ENCODE measurements around the gene PAX1. TPM values are rescaled to one million over a fixed set of nuclear protein-coding genes. Genes with fewer than 3 reads are reported as not detected.
A peak's percentile ranks its signal among the peaks of the same experiment; 100 is the strongest.

Gene PAX1
- total and polyA plus RNA-seq, 8 donors: not detected

DNA sequence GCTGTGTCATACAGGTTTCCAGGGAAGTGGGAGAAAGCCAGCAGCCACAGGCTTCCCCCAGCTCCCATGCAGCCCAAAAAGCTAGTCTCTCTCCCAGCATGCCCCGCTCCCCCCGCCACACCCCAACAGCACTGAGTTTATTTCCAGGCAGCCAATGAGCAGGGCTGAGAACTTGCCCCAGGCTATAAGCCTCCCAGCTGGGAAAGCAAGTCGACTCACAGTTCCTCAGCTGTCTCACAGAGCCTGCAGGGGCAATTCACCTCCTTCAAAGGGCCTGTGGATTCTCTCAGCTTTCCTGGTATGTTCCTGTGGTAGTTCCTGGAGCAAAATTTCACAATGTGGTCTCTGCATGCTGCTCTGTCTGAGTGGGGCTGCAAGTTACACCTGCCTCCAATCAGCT, 34.2 kb downstream of the PAX1 start:
- Histone ChIP-seq H3K27ac (no peak overlapping the region), H3K9me3 (peaks cover 0 to 16% of the 10 kb centered on the region in 2 donors), H3K27me3 (no peaks in the 10 kb centered on the region), H3K4me1 (no peaks in the 10 kb centered on the region), H3K4me3 (no peak overlapping the region), H3K36me3 (no peaks in the 10 kb centered on the region)
- intact Hi-C loops (cut with DNase I): no loop called here
- DNase-seq (no peak), ATAC-seq (no peak)
- TF ChIP-seq, protein P1, sequence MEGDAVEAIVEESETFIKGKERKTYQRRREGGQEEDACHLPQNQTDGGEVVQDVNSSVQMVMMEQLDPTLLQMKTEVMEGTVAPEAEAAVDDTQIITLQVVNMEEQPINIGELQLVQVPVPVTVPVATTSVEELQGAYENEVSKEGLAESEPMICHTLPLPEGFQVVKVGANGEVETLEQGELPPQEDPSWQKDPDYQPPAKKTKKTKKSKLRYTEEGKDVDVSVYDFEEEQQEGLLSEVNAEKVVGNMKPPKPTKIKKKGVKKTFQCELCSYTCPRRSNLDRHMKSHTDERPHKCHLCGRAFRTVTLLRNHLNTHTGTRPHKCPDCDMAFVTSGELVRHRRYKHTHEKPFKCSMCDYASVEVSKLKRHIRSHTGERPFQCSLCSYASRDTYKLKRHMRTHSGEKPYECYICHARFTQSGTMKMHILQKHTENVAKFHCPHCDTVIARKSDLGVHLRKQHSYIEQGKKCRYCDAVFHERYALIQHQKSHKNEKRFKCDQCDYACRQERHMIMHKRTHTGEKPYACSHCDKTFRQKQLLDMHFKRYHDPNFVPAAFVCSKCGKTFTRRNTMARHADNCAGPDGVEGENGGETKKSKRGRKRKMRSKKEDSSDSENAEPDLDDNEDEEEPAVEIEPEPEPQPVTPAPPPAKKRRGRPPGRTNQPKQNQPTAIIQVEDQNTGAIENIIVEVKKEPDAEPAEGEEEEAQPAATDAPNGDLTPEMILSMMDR (IDR thresholded peaks at IDR 0.05): no peak

- H3K36me3 ChIP-seq: no peaks in the 10 kb centered on the region
Measured at GRCh38 chr20:21741266-21741665, 35.8 kb downstream of the PAX1 start.

DNA sequence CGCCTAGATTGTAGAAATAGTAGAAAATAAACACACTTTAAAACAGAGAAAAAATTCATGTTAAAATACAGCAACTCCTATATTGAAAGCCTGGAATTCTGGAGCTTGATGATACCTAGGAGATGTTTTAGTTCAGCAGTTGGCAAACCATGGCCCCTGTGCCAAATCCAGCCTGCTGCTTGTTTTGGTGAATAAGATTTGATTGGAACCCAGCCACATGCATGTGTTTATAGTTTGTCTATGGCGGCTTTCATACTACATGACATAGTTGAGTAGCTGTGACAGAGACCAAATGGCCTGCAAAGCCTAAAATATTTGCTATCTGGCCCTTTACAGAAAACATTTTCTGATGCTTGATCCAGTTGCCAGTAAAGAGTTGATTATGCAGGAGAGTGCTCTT, 57.2 kb downstream of the PAX1 start:
- intact Hi-C loops (cut with DNase I): no loop called here
- TF ChIP-seq, protein P1 (IDR thresholded peaks at IDR 0.05): no peak
- ATAC-seq (no peak), DNase-seq (no peak)
- Histone ChIP-seq H3K9me3 (peaks cover 0 to 1% of the 10 kb centered on the region in 2 donors), H3K4me1 (no peaks in the 10 kb centered on the region), H3K27ac (no peak overlapping the region), H3K4me3 (no peak overlapping the region), H3K36me3 (no peaks in the 10 kb centered on the region), H3K27me3 (peaks cover 0 to 8% of the 10 kb centered on the region in 2 donors)

More at GRCh38 chr20:21741266-21741665, 35.8 kb downstream of the PAX1 start:
- H3K27me3 ChIP-seq: no peaks in the 10 kb centered on the region
- no peak for DNase-seq
- TF ChIP-seq, protein P1 (IDR thresholded peaks at IDR 0.05): no peak
- no peak overlapping the region for H3K4me3 ChIP-seq
- intact Hi-C loops (cut with DNase I): no loop called here
- peaks cover 0 to 13% of the 10 kb centered on the region in 2 donors for H3K9me3 ChIP-seq
- no peaks in the 10 kb centered on the region for H3K4me1 ChIP-seq
- H3K27ac ChIP-seq: no peak overlapping the region
- ATAC-seq: no peak

GRCh38 chr20:21767200-21767738, 61.8 kb downstream of the PAX1 start:
- TF ChIP-seq, protein P1 (IDR thresholded peaks at IDR 0.05): no peak
- Histone ChIP-seq H3K4me1 (no peaks in the 10 kb centered on the region), H3K36me3 (no peaks in the 10 kb centered on the region), H3K4me3 (no peak overlapping the region), H3K27ac (no peak overlapping the region), H3K9me3 (no peaks in the 10 kb centered on the region), H3K27me3 (peaks cover 0 to 14% of the 10 kb centered on the region in 2 donors)
- ATAC-seq (no peak), DNase-seq (peak in 1 of 4 donors; percentile 57)
- intact Hi-C loops (cut with DNase I): no loop called here

- Histone ChIP-seq H3K27ac (no peak overlapping the region), H3K36me3 (no peaks in the 10 kb centered on the region), H3K27me3 (peaks cover 0 to 14% of the 10 kb centered on the region in 2 donors), H3K4me1 (no peaks in the 10 kb centered on the region), H3K4me3 (no peak overlapping the region), H3K9me3 (no peaks in the 10 kb centered on the region)
- peak in 2 of 4 donors; percentile 16 to 75 for DNase-seq
- intact Hi-C loops (cut with DNase I): no loop called here
- TF ChIP-seq, protein P1 (IDR thresholded peaks at IDR 0.05): no peak
- peak; percentile 55 for ATAC-seq
Measured at GRCh38 chr20:21767739-21768223, 62.3 kb downstream of the PAX1 start.

Other genes starting within 250 kb of the PAX1 start
- not detected for gene NKX2-2, start 191.6 kb upstream of the PAX1 start, total RNA-seq
- gene NKX2-2, start 191.6 kb upstream of the PAX1 start, polyA plus RNA-seq (ENCODE audit: insufficient read length in 6 of 6): under 1 TPM; 0.11 to 0.24 (median 0.15) TPM